AG08395 (cell line): ENCODE data around the gene SEMA5A.

Experiments
- DNase-seq: peaks from one replicate; pipeline ENCODE4 v3.0.0; 2012; ENCODE audit warnings: mixed read lengths, low spot score

The SEMA5A gene

GRCh38 chr5:9112520-9113291 lies 433.2 kb downstream of the SEMA5A start:
- no peak for DNase-seq

GRCh38 chr5:9108162-9108561 lies 437.7 kb downstream of the SEMA5A start:
- peak; percentile 22 for DNase-seq

DNA sequence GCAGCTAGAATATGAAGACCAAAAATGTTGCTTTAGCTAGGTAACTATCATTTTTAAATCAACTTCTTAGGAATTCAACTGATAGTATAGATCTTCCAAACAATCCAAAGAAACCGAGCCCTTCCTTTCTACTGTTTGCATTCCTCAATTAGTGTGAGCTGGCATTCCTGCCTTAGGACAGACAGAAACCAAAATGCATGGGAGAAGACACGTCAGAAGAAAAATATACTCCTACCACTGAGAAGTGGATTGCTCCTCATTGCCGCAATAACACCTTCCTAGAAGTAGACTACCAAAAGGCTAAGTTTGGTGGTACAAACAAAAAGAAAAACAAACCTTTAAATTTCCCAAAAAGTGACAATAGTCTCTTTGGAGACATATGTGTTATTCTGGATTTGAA lies 440.0 kb downstream of the SEMA5A start:
- no peak for DNase-seq

- no peak for DNase-seq
Observed at GRCh38 chr5:9104571-9105339, 441.1 kb downstream of the SEMA5A start.

- DNase-seq: no peak
Observed at GRCh38 chr5:9103290-9103689, 442.6 kb downstream of the SEMA5A start.

DNA sequence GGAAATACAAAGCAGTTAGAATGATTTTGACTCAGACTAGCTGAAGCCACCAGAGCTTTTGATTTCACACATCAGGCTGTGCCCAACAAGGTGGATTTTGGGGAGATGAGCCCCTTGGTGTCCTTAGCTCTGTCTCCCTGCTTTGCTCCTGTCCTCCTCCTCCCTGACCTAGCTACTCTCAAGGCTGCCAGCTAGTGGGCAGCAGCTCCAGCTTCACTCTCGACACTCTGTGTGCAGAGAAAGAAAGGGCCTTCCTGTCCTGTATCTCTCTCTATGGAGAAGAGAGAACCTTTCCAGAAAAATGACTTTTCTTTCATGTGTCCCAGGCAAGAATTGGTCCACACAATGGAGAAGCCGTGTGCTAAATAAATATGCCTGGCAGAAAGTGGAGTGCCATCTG lies 446.2 kb downstream of the SEMA5A start:
- DNase-seq: no peak

- no peak for DNase-seq
Observed at GRCh38 chr5:9098990-9099389, 446.9 kb downstream of the SEMA5A start.

GRCh38 chr5:9094582-9094981 lies 451.3 kb downstream of the SEMA5A start:
- DNase-seq: peak; percentile 71

- no peak for DNase-seq
Observed at GRCh38 chr5:9091896-9092662, 453.8 kb downstream of the SEMA5A start.

DNA sequence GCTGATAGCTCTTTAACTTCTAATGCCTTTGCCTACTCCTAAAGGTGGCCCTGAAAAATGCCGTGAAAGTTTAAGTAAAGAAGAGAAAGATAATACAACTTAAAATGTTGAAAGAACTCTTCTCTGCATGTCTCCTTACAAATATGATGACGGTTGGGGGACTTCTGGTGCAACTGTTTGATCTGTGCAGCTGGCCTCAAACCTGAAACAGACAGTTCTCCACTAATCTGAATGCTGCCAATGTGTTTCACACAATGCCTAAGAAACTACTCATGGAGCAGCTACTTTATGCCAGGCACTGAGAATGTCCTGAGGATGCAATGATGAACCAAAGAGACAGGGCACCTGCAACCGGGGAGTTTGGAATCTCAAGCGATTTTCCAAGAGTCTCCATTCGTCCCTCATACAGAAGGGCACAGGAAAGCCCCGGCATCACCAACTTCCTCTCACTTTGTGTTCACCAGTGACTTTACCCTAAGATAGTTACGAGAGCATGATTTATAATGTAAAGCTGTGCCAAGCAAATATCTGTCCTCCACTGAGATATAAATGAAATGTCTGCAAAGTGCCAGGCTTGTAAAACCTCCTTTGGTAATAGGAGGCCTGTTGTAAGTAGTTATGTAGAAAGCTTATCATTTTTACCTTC lies 455.4 kb downstream of the SEMA5A start:
- no peak for DNase-seq

DNA sequence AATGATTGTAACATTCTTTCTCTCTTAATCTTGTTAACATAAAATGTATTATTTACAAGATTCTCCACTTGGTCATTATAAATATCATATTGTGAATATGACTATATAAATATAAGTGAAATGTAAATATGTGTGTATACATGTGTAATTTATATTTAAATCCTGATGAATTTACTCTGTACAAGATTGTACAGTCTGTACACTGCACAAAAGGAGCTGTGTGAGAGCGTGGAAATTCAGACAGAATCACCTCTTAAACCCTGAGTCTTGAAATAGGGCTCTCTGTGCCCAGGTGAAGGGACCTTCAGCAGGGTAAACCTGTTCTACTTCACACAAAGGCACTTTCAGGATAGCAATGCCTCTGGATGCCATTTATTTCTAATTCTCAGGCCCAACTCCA lies 456.0 kb downstream of the SEMA5A start:
- DNase-seq: no peak

DNA sequence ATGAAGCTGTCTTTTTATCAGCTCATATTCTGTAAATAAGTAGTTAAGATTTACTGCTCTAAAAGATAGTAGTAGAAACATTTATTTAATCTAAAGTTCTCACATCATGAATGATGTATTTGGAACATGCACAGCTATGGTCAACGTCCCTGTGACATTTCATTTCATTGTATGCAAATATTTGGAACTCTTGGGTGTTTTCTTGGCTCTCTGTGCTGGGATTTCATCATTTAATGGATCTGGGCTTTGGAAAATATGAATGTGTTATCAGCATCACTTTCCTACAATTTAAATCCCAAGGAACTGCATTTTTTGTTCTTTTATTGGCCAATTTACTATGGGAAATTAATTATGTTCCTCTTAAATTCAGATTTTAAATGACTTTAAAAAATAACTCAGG lies 462.9 kb downstream of the SEMA5A start:
- DNase-seq: no peak

DNA sequence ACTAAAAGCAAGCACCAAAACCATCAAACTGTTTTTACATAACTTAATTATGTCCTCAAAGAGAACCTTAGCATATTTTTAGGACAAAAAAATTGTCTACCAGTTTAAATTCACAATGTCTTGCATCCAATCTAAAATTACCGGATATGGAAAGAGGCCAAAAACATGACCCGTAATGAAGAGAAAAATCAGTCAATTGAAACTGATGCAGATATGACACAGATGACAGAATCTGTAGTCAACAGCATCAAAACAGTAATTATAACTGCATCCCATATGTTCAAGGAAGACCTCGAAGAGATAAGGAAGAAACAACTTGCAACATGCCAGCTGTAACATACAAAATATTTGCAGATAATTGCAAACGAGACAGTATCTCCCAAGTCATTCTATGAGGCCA lies 473.2 kb downstream of the SEMA5A start:
- DNase-seq: no peak

- no peak for DNase-seq
Observed at GRCh38 chr5:9071524-9071923, 474.4 kb downstream of the SEMA5A start.

GRCh38 chr5:9071074-9071473 lies 474.8 kb downstream of the SEMA5A start:
- DNase-seq: no peak

DNA sequence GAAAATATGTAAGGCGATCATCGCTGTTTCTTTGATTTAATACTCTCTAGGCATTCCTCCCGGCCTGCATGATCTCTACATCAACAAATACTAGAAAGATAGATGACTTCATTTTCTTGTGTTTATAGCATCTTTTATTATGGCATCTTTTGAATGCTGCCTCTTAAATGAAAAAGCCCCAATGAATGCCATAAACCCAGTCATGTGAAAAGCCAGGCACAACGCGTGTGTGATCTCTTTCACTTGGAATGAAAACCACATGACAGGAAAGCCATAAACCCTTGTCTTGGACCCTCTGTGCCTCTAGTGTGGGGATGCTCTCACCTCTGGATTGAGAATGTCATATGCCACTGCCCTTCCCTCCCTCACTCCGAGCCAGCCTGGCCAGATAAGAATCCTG lies 476.2 kb downstream of the SEMA5A start:
- no peak for DNase-seq

DNA sequence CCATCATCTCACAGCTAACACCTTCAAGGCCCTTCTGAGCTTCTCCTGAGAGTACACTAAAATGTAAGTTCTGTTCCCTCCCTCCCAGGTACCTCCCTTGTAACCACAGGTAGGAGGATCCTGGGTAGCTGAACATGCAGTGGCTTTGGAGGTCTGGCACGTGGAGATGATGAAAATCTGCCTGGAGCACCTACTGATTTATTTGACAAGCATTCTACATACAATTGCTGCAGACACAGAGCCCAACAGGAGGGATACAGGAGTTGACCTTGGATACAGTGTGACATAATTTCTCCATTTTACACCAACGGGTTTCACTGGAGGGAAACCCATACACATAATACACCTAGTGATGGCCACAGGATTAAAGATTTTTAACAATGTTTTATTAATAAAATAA lies 478.7 kb downstream of the SEMA5A start:
- no peak for DNase-seq

DNA sequence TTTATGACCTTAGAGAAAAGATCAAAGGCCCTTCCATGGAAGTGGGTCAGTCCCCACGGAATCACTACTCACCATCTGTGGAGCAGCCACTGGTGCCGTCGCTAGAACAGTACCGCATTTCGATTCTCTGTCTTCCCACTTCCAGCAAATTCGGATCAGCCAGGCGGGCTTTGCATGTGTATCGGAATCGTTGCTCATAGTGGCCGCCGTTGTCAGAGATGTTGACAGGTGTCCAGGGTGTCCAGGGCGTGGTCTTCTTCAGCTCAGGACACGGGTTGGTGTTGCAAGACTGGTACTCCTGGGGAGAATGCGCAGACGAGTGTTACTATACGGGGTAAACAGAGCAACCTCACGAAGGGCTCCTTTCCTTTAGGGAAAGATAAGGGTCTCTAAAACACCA lies 479.5 kb downstream of the SEMA5A start:
- no peak for DNase-seq

- peak; percentile 12 for DNase-seq
Observed at GRCh38 chr5:9063615-9064245, 482.1 kb downstream of the SEMA5A start.

GRCh38 chr5:9062873-9063272 lies 483.0 kb downstream of the SEMA5A start:
- no peak for DNase-seq

- DNase-seq: peak; percentile 97
Observed at GRCh38 chr5:9059920-9060691, 485.8 kb downstream of the SEMA5A start.
